Left colon (tissue), 2 donors: ENCODE results near the gene TMPRSS11D. TPM values are rescaled to one million over a fixed set of nuclear protein-coding genes. Genes with fewer than 3 reads are reported as not detected.

Source experiments
- ATAC-seq: fragments of 200-7000 bp; cut with Tn5 transposase; one replicate; pipeline ENCODE4 v1.9.1; 2020; ENCODE audit warnings: mild to moderate bottlenecking, moderate library complexity
- DNase-seq, 2 donors: peaks; one replicate each; pipeline ENCODE4 v3.0.0-alpha.2; 2020
- intact Hi-C, 2 donors: fragments of 100-400 bp; cut with DNase I in 1 of 2; cut with micrococcal nuclease in 1 of 2; formaldehyde crosslinking; loops; one replicate each; pipeline versions ENCODE4 v1.11.2 to v1.14.0; 2022; cut with DNase I, micrococcal nuclease
- total RNA-seq, 2 donors: library from RNA; stranded (reverse); fragmentation: NEBNext Ultra II Directional; extraction: Animal tissue kit (Norgen Biotek cat#: 25700); gene quantifications; one replicate each; pipeline ENCODE4 v1.2.1, GENCODE V29; 2021
- donor health status: DM: no; HTN: no; CAD: no.
- donor health status: DM: yes; HTN: yes; CAD: no.

TMPRSS11D gene
- total RNA-seq, 2 donors from 2014 or later: not detected

GRCh38 chr4:67892905-67893304 lies 9.1 kb upstream of the TMPRSS11D start:
- DNase-seq (no peak), ATAC-seq (no peak)
- intact Hi-C loops: no loop called here

GRCh38 chr4:67892253-67892652 lies 8.5 kb upstream of the TMPRSS11D start:
- ATAC-seq (no peak), DNase-seq (no peak)
- intact Hi-C loops: no loop called here

GRCh38 chr4:67891645-67892044 lies 7.8 kb upstream of the TMPRSS11D start:
- intact Hi-C loops: no loop called here
- no peak for DNase-seq
- no peak for ATAC-seq

- ATAC-seq: no peak
- intact Hi-C loops: no loop called here
- no peak for DNase-seq
These were observed 2.5 kb upstream of the TMPRSS11D start for GRCh38 chr4:67886281-67886680.

GRCh38 chr4:67885762-67886161 lies 2.0 kb upstream of the TMPRSS11D start:
- intact Hi-C loops: no loop called here
- ATAC-seq: no peak
- DNase-seq: no peak

- ATAC-seq (no peak), DNase-seq (no peak)
- intact Hi-C loops: no loop called here
These were observed 899 bp upstream of the TMPRSS11D start for GRCh38 chr4:67884701-67885100.

GRCh38 chr4:67883458-67883857 lies 344 bp downstream of the TMPRSS11D start:
- no peak for ATAC-seq

GRCh38 chr4:67880866-67881610 lies 2.8 kb downstream of the TMPRSS11D start:
- ATAC-seq (no peak), DNase-seq (no peak)
- intact Hi-C loops: no loop called here

More at GRCh38 chr4:67883458-67883857, 344 bp downstream of the TMPRSS11D start:
- intact Hi-C loops: no loop called here
- DNase-seq: no peak

GRCh38 chr4:67879486-67879885 lies 4.3 kb downstream of the TMPRSS11D start:
- ATAC-seq: no peak
- no peak for DNase-seq
- intact Hi-C loops: no loop called here

GRCh38 chr4:67877086-67877485 lies 6.7 kb downstream of the TMPRSS11D start:
- intact Hi-C loops: no loop called here
- ATAC-seq (no peak), DNase-seq (no peak)

- DNase-seq: no peak
- intact Hi-C loops: no loop called here
- ATAC-seq: no peak
These were observed 8.8 kb downstream of the TMPRSS11D start for GRCh38 chr4:67874986-67875385.

- intact Hi-C loops: no loop called here
- DNase-seq: no peak
These were observed 10.7 kb downstream of the TMPRSS11D start for GRCh38 chr4:67873116-67873515.

GRCh38 chr4:67871867-67872266 lies 11.9 kb downstream of the TMPRSS11D start:
- ATAC-seq: no peak
- DNase-seq: no peak
- intact Hi-C loops: no loop called here

More at GRCh38 chr4:67873116-67873515, 10.7 kb downstream of the TMPRSS11D start:
- ATAC-seq: no peak

GRCh38 chr4:67869580-67870190 lies 14.1 kb downstream of the TMPRSS11D start:
- no peak for ATAC-seq
- intact Hi-C loops: no loop called here
- no peak for DNase-seq

- DNase-seq (no peak), ATAC-seq (no peak)
- intact Hi-C loops: no loop called here
These were observed 22.3 kb downstream of the TMPRSS11D start for GRCh38 chr4:67861513-67861912.

- DNase-seq (no peak), ATAC-seq (no peak)
- intact Hi-C loops: no loop called here
These were observed 30.5 kb downstream of the TMPRSS11D start for GRCh38 chr4:67853336-67853735.

- DNase-seq (no peak), ATAC-seq (no peak)
- intact Hi-C loops: no loop called here
These were observed 62.9 kb downstream of the TMPRSS11D start for GRCh38 chr4:67820903-67821302.

- ATAC-seq (no peak), DNase-seq (no peak)
- intact Hi-C loops: no loop called here
These were observed 73.8 kb downstream of the TMPRSS11D start for GRCh38 chr4:67810011-67810410.

GRCh38 chr4:67809502-67809901 lies 74.3 kb downstream of the TMPRSS11D start:
- no peak for DNase-seq
- ATAC-seq: no peak
- intact Hi-C loops: no loop called here

GRCh38 chr4:67796810-67797209 lies 87.0 kb downstream of the TMPRSS11D start:
- DNase-seq (no peak), ATAC-seq (no peak)
- intact Hi-C loops: no loop called here

GRCh38 chr4:67790721-67791120 lies 93.1 kb downstream of the TMPRSS11D start:
- intact Hi-C loops: no loop called here

More at GRCh38 chr4:67790721-67791120, 93.1 kb downstream of the TMPRSS11D start:
- ATAC-seq (no peak), DNase-seq (no peak)
